ENCODE data around the gene TYMS. TPM values are rescaled to one million over a fixed set of nuclear protein-coding genes. Genes with fewer than 3 reads are reported as not detected.

Gene TYMS
- total RNA-seq, 1 experiment from 2014 or later, result 140 TPM

GRCh38 chr18:631560-631959 is 25.9 kb upstream of the TYMS start:
- H3K27me3 Mint-ChIP-seq (ENCODE audit: low read depth), result peaks cover 2% of the 10 kb centered on the region
- no peaks in the 10 kb centered on the region for H4K20me1 ChIP-seq (ENCODE audit: control insufficient read depth, insufficient read depth, insufficient read length)
- peaks cover 0 to 11% (median 4%) of the 10 kb centered on the region in 3 experiments; a peak in 4 of 7 replicates for H3K36me3 Mint-ChIP-seq (ENCODE audit: insufficient read depth in 1 of 3, low read depth in 3 of 3)
- no peak overlapping the region for H3K18ac ChIP-seq (ENCODE audit: insufficient read length, low read depth, low read length)
- H3K4me2 ChIP-seq (ENCODE audit: insufficient read depth, insufficient read length, low read length), result no peak overlapping the region
- H3K4me3 Mint-ChIP-seq, result no peak overlapping the region
- no peak overlapping the region for H3K27ac Mint-ChIP-seq
- H4K8ac ChIP-seq (replicated peaks; ENCODE audit: insufficient read length, low read depth, low read length), result no peak overlapping the region
- no peak overlapping the region for H3K9ac ChIP-seq (ENCODE audit: extremely low read depth, insufficient read length, low read length)
- H3K79me2 ChIP-seq (ENCODE audit: insufficient read depth, low read length), result no peaks in the 10 kb centered on the region
- H2BK15ac ChIP-seq (ENCODE audit: low read depth, low read length), result no peak overlapping the region
- no peak overlapping the region for H3K23ac ChIP-seq (ENCODE audit: insufficient read length, low read depth, low read length)
- no peak overlapping the region for H3K14ac ChIP-seq (ENCODE audit: insufficient read depth, low read length)
- DNase-seq, result no peak
- peaks cover 22 to 24% of the 10 kb centered on the region in 2 experiments for H3K4me1 Mint-ChIP-seq
- H3K23me2 ChIP-seq (ENCODE audit: insufficient read length, low read depth, low read length, poor library complexity, severe bottlenecking), result no peaks in the 10 kb centered on the region
- H4K5ac ChIP-seq (ENCODE audit: insufficient read length, low read depth, low read length), result no peak overlapping the region
- TF ChIP-seq CTCF (conservative IDR thresholded peaks at IDR 0.05), result no peak
- no peaks in the 10 kb centered on the region; the same call in 1 of the 2 replicates for H3K4me1 ChIP-seq (ENCODE audit: insufficient read depth, low read length)
- no peak overlapping the region for H2BK20ac ChIP-seq (ENCODE audit: low read depth, low read length, poor library complexity, severe bottlenecking)
- no peak overlapping the region for H2AFZ ChIP-seq (ENCODE audit: low read length)
- no peaks in the 10 kb centered on the region for H3K79me1 ChIP-seq (ENCODE audit: insufficient read depth, low read depth, low read length, poor library complexity, severe bottlenecking)
- no peaks in the 10 kb centered on the region for H3K9me3 ChIP-seq (ENCODE audit: control insufficient read depth, low read depth, low read length)
- H4K91ac ChIP-seq (ENCODE audit: insufficient read length, low read depth, low read length), result no peak overlapping the region
- H3K56ac ChIP-seq (ENCODE audit: insufficient read length, low read depth, low read length), result no peak overlapping the region
- H3K9me3 Mint-ChIP-seq, result no peaks in the 10 kb centered on the region; a peak in 2 of 5 replicates
- H3K4ac ChIP-seq (ENCODE audit: low read depth, low read length), result no peak overlapping the region
- H3T11ph ChIP-seq (ENCODE audit: low read length), result no peak overlapping the region
- no peak overlapping the region for H3K27ac ChIP-seq (ENCODE audit: insufficient read length, low read depth, low read length)
- H2BK5ac ChIP-seq (ENCODE audit: insufficient read length, low read length), result no peak overlapping the region
- H3K27me3 ChIP-seq (ENCODE audit: insufficient read depth, low read length), result no peaks in the 10 kb centered on the region
- no peak overlapping the region for H2BK12ac ChIP-seq (ENCODE audit: insufficient read length, low read depth, low read length)
- no peak overlapping the region for H2AK5ac ChIP-seq (ENCODE audit: insufficient read length, low read length)
- H2BK120ac ChIP-seq (ENCODE audit: low read depth, low read length, poor library complexity, severe bottlenecking), result no peak overlapping the region
